Measurements from ENCODE around the gene TSPAN4. TPM values are rescaled to one million over a fixed set of nuclear protein-coding genes. Genes with fewer than 3 reads are reported as not detected.

TSPAN4 gene
- total RNA-seq, 1 donor from 2014 or later = 69.2 TPM

GRCh38 chr11:845872-846495 lies 3.3 kb downstream of the TSPAN4 start:
- Mint-ChIP-seq H3K9me3 (ENCODE audit: low read depth) (no peaks in the 10 kb centered on the region), H3K36me3 (ENCODE audit: low read depth) (no peaks in the 10 kb centered on the region), H3K27me3 (ENCODE audit: low read depth) (no peaks in the 10 kb centered on the region), H3K4me3 (ENCODE audit: unreplicated experiment) (peak overlapping the region; percentile 60), H3K27ac (ENCODE audit: unreplicated experiment) (peak overlapping the region; percentile 65), H3K4me1 (ENCODE audit: low read depth) (peaks cover 42% of the 10 kb centered on the region)
- TF ChIP-seq, protein P1, sequence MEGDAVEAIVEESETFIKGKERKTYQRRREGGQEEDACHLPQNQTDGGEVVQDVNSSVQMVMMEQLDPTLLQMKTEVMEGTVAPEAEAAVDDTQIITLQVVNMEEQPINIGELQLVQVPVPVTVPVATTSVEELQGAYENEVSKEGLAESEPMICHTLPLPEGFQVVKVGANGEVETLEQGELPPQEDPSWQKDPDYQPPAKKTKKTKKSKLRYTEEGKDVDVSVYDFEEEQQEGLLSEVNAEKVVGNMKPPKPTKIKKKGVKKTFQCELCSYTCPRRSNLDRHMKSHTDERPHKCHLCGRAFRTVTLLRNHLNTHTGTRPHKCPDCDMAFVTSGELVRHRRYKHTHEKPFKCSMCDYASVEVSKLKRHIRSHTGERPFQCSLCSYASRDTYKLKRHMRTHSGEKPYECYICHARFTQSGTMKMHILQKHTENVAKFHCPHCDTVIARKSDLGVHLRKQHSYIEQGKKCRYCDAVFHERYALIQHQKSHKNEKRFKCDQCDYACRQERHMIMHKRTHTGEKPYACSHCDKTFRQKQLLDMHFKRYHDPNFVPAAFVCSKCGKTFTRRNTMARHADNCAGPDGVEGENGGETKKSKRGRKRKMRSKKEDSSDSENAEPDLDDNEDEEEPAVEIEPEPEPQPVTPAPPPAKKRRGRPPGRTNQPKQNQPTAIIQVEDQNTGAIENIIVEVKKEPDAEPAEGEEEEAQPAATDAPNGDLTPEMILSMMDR (IDR thresholded peaks at IDR 0.05) = no peak
- DNase-seq (ENCODE audit: low spot score) = no peak

DNA sequence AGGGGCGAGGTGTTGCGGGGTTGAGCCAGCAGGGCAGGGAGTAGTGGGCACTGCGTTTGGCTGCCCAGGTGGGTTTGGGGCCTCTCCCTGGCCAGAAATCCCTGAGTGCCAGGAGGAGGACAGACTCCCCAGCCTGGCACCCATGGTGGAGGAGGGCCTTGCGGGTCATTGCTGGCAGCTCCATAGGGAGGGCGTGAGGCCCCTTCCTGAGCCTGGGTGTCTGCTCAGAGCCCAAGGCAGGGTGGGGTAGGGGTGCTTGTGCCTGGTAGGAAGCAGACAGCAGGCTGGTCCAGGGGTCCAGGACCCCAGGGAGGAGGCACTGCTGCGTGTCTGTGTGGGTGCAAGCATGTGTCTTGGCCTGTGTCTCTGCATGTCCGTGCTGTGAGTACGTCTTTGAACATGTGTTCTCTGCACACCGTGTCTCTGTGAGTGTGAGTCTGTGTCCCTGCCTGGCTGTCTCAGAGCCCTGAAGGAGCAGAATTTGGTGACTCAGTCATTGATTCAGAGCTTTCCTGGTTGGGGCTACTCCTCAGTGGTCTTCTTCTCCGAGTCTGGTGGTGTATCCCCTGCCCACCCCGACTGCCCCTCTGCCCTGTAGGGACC lies 3.9 kb downstream of the TSPAN4 start:
- TF ChIP-seq, protein P1 (IDR thresholded peaks at IDR 0.05) = no peak
- Mint-ChIP-seq H3K4me1 (ENCODE audit: low read depth) (peaks cover 38% of the 10 kb centered on the region), H3K36me3 (ENCODE audit: low read depth) (no peaks in the 10 kb centered on the region), H3K9me3 (ENCODE audit: low read depth) (no peaks in the 10 kb centered on the region), H3K27ac (ENCODE audit: unreplicated experiment) (peak overlapping the region; percentile 17), H3K27me3 (ENCODE audit: low read depth) (no peaks in the 10 kb centered on the region), H3K4me3 (ENCODE audit: unreplicated experiment) (no peak overlapping the region)
- DNase-seq (ENCODE audit: low spot score) = no peak

DNA sequence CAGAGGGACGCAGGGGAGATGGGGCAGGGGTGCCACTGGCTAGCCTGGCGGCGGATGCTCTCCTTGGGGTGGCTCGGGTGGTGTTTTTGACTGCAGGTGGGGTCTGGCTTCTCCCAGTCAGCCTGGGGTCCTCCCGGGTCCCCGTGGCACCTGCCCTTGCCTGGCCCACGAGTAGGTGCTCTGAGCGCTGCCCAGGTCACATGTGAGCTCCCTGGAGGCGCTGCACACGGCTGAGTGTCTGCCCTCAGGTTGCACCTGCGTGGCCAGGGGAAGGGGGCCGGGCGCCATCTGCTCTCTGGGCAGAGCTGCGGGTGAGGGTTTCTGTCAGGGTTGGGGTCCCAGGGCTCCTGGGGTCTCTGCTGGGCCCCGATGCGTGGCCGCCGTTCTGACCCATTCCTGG lies 5.2 kb downstream of the TSPAN4 start:
- Mint-ChIP-seq H3K27me3 (ENCODE audit: low read depth) (no peaks in the 10 kb centered on the region), H3K27ac (ENCODE audit: unreplicated experiment) (no peak overlapping the region), H3K36me3 (ENCODE audit: low read depth) (no peaks in the 10 kb centered on the region), H3K9me3 (ENCODE audit: low read depth) (no peaks in the 10 kb centered on the region), H3K4me1 (ENCODE audit: low read depth) (peaks cover 38% of the 10 kb centered on the region), H3K4me3 (ENCODE audit: unreplicated experiment) (no peak overlapping the region)
- TF ChIP-seq, protein P1 (IDR thresholded peaks at IDR 0.05) = no peak
- DNase-seq (ENCODE audit: low spot score) = no peak

DNA sequence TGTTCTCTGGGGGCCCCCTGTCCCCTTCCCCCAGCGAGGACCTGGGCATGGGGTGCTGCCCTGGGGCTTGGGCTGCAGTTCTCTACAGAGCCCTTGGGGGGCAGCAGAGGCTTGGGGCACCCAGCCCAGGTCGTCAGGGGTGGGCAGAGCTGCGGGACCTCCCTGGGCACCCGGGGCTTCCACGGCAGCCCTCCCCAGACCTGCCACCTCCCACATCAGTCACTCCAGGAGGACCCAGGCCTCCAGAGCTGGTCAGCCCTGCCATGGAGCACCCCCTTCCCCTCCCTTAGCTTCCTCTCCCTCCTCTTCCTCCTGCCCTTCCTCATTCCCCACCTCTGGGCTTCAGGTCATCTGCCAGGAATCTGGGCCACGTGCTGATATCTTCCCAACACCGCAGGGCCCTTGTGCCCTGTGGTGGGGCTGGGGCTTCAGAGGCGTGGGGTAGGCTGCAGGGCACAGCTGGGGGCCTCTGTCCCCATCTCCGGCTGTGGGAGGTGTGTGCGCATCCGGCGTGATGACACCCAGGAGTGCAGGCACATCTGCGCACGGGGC lies 5.8 kb downstream of the TSPAN4 start:
- Mint-ChIP-seq H3K4me1 (ENCODE audit: low read depth) (peaks cover 35% of the 10 kb centered on the region), H3K27ac (ENCODE audit: unreplicated experiment) (no peak overlapping the region), H3K4me3 (ENCODE audit: unreplicated experiment) (no peak overlapping the region), H3K9me3 (ENCODE audit: low read depth) (no peaks in the 10 kb centered on the region), H3K36me3 (ENCODE audit: low read depth) (no peaks in the 10 kb centered on the region), H3K27me3 (ENCODE audit: low read depth) (no peaks in the 10 kb centered on the region)
- no peak for DNase-seq (ENCODE audit: low spot score)
- TF ChIP-seq, protein P1 (IDR thresholded peaks at IDR 0.05) = peak; percentile 85

- H3K27ac Mint-ChIP-seq (ENCODE audit: unreplicated experiment) = no peak overlapping the region
- H3K36me3 Mint-ChIP-seq (ENCODE audit: low read depth) = no peaks in the 10 kb centered on the region
- H3K4me3 Mint-ChIP-seq (ENCODE audit: unreplicated experiment) = peak overlapping the region; percentile 64
- no peaks in the 10 kb centered on the region for H3K9me3 Mint-ChIP-seq (ENCODE audit: low read depth)
- peaks cover 27% of the 10 kb centered on the region for H3K4me1 Mint-ChIP-seq (ENCODE audit: low read depth)
- H3K27me3 Mint-ChIP-seq (ENCODE audit: low read depth) = no peaks in the 10 kb centered on the region
- TF ChIP-seq, protein P1 (IDR thresholded peaks at IDR 0.05) = no peak
- DNase-seq (ENCODE audit: low spot score) = no peak
These were observed 6.6 kb downstream of the TSPAN4 start for GRCh38 chr11:849104-849824.
